SU-DHL-6 (cell line): ENCODE data around the gene BRINP2.

Experiments used
- EZH2phosphoT487 ChIP-seq: fragments of 200-600 bp; sonication (generic), shearing (Covaris generic); conservative IDR thresholded peaks from 2 replicates; pipeline ENCODE4 v1.6.1; 2018; ENCODE audit warnings: mild to moderate bottlenecking, antibody characterized with exemption, low read length, moderate library complexity, mixed read lengths
- TF ChIP-seq, protein P1 (sequence below): fragments of 200-600 bp; sonication (generic); IDR thresholded peaks from one replicate; pipeline ENCODE4 v1.5.1; 2017; ENCODE audit warnings: antibody characterized with exemption, mild to moderate bottlenecking, low read length, moderate library complexity; ENCODE audit not compliant: insufficient read depth, poor library complexity, severe bottlenecking

DNA sequence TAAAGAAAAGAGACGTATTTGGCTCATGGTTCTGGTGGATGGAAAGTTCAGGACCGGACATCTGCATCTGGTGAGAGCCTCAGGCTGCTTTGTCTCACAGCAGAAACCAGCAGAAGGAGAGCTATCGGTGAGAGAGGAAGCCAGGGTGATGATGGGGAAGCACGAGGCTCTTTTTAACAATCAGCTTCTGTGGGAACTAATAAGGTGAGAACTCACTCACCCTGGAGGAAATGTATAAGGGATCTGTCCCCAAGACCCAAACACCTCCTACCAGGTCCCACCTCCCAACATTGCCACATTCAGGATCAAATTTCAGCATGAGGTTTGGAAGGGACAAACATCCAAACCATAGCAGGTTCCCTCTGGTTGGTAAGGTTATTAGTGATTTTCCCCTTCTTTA is 39.0 kb upstream of the BRINP2 start:
- TF ChIP-seq, protein P1, sequence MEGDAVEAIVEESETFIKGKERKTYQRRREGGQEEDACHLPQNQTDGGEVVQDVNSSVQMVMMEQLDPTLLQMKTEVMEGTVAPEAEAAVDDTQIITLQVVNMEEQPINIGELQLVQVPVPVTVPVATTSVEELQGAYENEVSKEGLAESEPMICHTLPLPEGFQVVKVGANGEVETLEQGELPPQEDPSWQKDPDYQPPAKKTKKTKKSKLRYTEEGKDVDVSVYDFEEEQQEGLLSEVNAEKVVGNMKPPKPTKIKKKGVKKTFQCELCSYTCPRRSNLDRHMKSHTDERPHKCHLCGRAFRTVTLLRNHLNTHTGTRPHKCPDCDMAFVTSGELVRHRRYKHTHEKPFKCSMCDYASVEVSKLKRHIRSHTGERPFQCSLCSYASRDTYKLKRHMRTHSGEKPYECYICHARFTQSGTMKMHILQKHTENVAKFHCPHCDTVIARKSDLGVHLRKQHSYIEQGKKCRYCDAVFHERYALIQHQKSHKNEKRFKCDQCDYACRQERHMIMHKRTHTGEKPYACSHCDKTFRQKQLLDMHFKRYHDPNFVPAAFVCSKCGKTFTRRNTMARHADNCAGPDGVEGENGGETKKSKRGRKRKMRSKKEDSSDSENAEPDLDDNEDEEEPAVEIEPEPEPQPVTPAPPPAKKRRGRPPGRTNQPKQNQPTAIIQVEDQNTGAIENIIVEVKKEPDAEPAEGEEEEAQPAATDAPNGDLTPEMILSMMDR: no peak
- no peak for TF ChIP-seq EZH2phosphoT487
